MM.1S (cell line): Measurements from ENCODE around the gene ZBTB25.

ENCODE experiments used
- DNase-seq: peaks from one replicate; pipeline ENCODE4 v3.0.0-alpha.2; 2015
- H2AFZ ChIP-seq: fragments of 300-600 bp; sonication (generic); 2 replicates; pipeline ENCODE4 v1.6.0; 2016; ENCODE audit warnings: antibody characterized with exemption, low read length
- H3F3A ChIP-seq: fragments of 300-600 bp; sonication (generic); 2 replicates; pipeline ENCODE4 v1.6.1; 2016; ENCODE audit warnings: mild to moderate bottlenecking, antibody characterized with exemption, low read length, moderate library complexity, mixed read lengths; ENCODE audit not compliant: insufficient read depth
- H3K27ac ChIP-seq: fragments of 300-600 bp; sonication (generic); 2 replicates; pipeline ENCODE4 v1.5.1; 2016; ENCODE audit warnings: mild to moderate bottlenecking, low read length
- H3K27me3 ChIP-seq: fragments of 300-600 bp; sonication (generic); replicated peaks from 2 replicates; pipeline ENCODE4 v1.6.0; 2016; ENCODE audit warnings: low read length; ENCODE audit not compliant: insufficient read depth
- H3K36me3 ChIP-seq: fragments of 300-600 bp; sonication (generic); replicated peaks from 2 replicates; pipeline ENCODE4 v1.6.1; 2016; ENCODE audit warnings: mild to moderate bottlenecking, low read length, mixed read lengths; ENCODE audit not compliant: insufficient read depth
- H3K4me1 ChIP-seq: fragments of 300-600 bp; sonication (generic); 2 replicates; pipeline ENCODE4 v1.6.1; 2016; ENCODE audit warnings: low read length, mixed read lengths
- H3K4me2 ChIP-seq: fragments of 300-600 bp; sonication (generic); 2 replicates; pipeline ENCODE4 v1.6.0; 2016; ENCODE audit warnings: low read depth, low read length
- H3K4me3 ChIP-seq: fragments of 300-600 bp; sonication (generic); 2 replicates; pipeline ENCODE4 v1.5.1; 2016; ENCODE audit warnings: low read length, mixed read lengths
- H3K79me2 ChIP-seq: fragments of 300-600 bp; sonication (generic); 2 replicates; pipeline ENCODE4 v1.6.1; 2016; ENCODE audit warnings: mixed run types, low read length, mixed read lengths
- H3K9ac ChIP-seq: fragments of 300-600 bp; sonication (generic); 2 replicates; pipeline ENCODE4 v1.6.1; 2016; ENCODE audit warnings: low read length, mixed read lengths
- H3K9me2 ChIP-seq: fragments of 300-600 bp; sonication (generic); replicated peaks from 2 replicates; pipeline ENCODE4 v1.6.1; 2016; ENCODE audit warnings: mild to moderate bottlenecking, low read length, mixed read lengths; ENCODE audit not compliant: insufficient read depth
- H3K9me3 ChIP-seq: fragments of 300-600 bp; sonication (generic); replicated peaks from 2 replicates; pipeline ENCODE4 v1.6.1; 2016; ENCODE audit warnings: mild to moderate bottlenecking, low read length, mixed read lengths; ENCODE audit not compliant: insufficient read depth
- H4K20me1 ChIP-seq: fragments of 300-600 bp; sonication (generic); 2 replicates; pipeline ENCODE4 v1.6.1; 2016; ENCODE audit warnings: mild to moderate bottlenecking, low read length, moderate library complexity, mixed read lengths; ENCODE audit not compliant: insufficient read depth
- EZH2 ChIP-seq: fragments of 300-600 bp; sonication (generic); optimal IDR thresholded peaks from 2 replicates; pipeline ENCODE3; 2017; ENCODE audit warnings: low read depth, mild to moderate bottlenecking, antibody characterized with exemption, low read length, mixed read lengths
- EZH2phosphoT487 ChIP-seq: fragments of 300-600 bp; sonication (generic); IDR thresholded peaks from 2 replicates; pipeline ENCODE4 v1.6.1; 2018; ENCODE audit warnings: antibody characterized with exemption, low read length
- TF ChIP-seq, protein P1 (sequence below): fragments of 300-600 bp; sonication (generic); IDR thresholded peaks from 2 replicates; pipeline ENCODE4 v1.5.1; 2016; ENCODE audit warnings: antibody characterized with exemption, low read length, mixed read lengths

Gene ZBTB25

DNA sequence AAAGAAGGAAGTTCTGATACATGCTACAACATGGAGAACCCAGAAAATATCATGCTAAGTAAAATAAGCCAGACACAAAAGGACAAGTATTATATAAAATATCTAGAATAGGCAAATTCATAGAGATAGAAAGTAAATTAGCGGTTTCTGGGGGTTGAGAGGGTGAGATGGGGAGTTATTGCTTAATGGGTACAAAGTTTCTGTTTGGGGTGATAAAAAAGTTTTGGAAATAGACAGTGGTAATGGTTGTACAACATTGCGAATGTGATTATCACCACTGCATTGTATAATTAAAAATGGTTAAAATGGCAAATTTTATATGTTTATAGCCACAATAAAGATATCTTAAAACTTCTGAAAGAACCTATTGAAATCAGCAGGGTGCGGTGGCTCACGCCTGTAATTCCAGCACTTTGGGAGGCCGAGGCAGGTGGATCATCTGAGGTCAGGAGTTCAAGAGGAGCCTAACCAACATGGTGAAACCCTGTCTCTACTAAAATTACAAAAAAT, 15.0 kb downstream of the ZBTB25 start:
- Histone ChIP-seq H3K9me3 (no peaks in the 10 kb centered on the region), H3K9me2 (no peaks in the 10 kb centered on the region), H3K9ac (no peak overlapping the region), H3K27ac (no peak overlapping the region), H3K4me3 (no peak overlapping the region), H3K79me2 (no peaks in the 10 kb centered on the region; the same call in 1 of the 2 replicates), H3F3A (no peaks in the 10 kb centered on the region), H4K20me1 (no peaks in the 10 kb centered on the region), H3K4me1 (no peaks in the 10 kb centered on the region), H3K36me3 (no peaks in the 10 kb centered on the region), H3K4me2 (no peak overlapping the region), H3K27me3 (no peaks in the 10 kb centered on the region), H2AFZ (no peak overlapping the region)
- DNase-seq: no peak
- TF ChIP-seq EZH2 (no peak), EZH2phosphoT487 (no peak)
- TF ChIP-seq, protein P1, sequence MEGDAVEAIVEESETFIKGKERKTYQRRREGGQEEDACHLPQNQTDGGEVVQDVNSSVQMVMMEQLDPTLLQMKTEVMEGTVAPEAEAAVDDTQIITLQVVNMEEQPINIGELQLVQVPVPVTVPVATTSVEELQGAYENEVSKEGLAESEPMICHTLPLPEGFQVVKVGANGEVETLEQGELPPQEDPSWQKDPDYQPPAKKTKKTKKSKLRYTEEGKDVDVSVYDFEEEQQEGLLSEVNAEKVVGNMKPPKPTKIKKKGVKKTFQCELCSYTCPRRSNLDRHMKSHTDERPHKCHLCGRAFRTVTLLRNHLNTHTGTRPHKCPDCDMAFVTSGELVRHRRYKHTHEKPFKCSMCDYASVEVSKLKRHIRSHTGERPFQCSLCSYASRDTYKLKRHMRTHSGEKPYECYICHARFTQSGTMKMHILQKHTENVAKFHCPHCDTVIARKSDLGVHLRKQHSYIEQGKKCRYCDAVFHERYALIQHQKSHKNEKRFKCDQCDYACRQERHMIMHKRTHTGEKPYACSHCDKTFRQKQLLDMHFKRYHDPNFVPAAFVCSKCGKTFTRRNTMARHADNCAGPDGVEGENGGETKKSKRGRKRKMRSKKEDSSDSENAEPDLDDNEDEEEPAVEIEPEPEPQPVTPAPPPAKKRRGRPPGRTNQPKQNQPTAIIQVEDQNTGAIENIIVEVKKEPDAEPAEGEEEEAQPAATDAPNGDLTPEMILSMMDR: no peak

DNA sequence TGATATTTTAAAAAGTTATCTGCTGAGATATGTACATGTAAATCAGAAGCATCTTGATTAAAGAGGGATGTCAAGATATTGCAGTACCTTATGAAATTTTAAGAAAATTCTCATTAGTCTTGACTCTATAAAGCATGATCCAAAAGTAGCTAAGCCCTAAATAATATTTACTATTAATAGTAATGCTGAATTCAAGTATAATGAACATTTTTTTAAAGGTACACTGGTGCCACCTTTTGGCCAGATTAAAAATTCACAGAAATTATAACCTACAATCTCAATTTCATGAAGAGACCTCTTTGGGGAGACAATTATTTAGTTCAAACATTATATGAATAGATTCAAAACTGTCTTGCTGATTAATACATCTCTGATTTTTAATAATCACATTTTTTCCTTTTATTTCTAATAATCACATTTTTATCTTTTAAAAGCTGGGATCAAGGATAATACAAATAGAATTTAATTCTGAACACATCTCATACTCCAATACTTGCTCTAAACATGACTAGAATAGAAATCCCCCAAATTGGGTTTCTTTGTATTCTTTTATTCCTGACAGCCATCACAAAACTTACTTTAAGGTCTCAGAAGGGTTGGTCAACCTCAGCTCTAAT, 24.9 kb downstream of the ZBTB25 start:
- no peaks in the 10 kb centered on the region for H4K20me1 ChIP-seq

DNA sequence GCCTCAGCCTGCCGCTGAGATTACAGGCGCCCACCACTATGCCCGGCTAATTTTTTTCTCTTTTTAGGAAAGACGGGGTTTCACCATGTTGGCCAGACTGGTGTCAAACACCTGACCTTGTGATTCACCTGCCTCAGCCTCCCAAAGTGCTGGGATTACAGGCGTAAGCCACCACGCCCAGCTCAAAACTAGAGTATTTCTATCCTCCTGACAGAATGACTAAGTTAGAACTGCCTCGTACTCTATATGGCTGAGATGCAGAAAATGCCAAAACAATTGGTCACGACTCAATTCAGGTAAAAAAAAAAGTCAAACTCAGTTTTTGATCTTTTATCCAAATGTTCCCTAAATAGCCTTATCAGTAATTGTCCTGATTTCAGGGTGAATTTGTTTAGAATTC, 27.2 kb downstream of the ZBTB25 start:
- no peak overlapping the region for H3K4me2 ChIP-seq
- no peaks in the 10 kb centered on the region for H3K27me3 ChIP-seq
- no peak overlapping the region for H2AFZ ChIP-seq
- H3F3A ChIP-seq: no peaks in the 10 kb centered on the region
- no peak overlapping the region for H3K27ac ChIP-seq
- no peaks in the 10 kb centered on the region for H3K79me2 ChIP-seq
- no peak for DNase-seq
- no peak overlapping the region for H3K4me3 ChIP-seq
- H3K36me3 ChIP-seq: no peaks in the 10 kb centered on the region
- no peak overlapping the region for H3K9ac ChIP-seq
- no peaks in the 10 kb centered on the region for H3K9me3 ChIP-seq
- no peaks in the 10 kb centered on the region for H4K20me1 ChIP-seq
- H3K9me2 ChIP-seq: no peaks in the 10 kb centered on the region
- no peaks in the 10 kb centered on the region for H3K4me1 ChIP-seq
- TF ChIP-seq, protein P1: no peak
- TF ChIP-seq EZH2phosphoT487 (no peak), EZH2 (no peak)

More for the DNA sequence above, 24.9 kb downstream of the ZBTB25 start:
- Histone ChIP-seq H3F3A (no peaks in the 10 kb centered on the region), H3K4me1 (no peaks in the 10 kb centered on the region), H3K79me2 (no peaks in the 10 kb centered on the region), H3K27ac (no peak overlapping the region), H3K9me3 (no peaks in the 10 kb centered on the region), H3K27me3 (no peaks in the 10 kb centered on the region), H3K4me2 (no peak overlapping the region), H3K9ac (no peak overlapping the region), H2AFZ (no peak overlapping the region), H3K9me2 (no peaks in the 10 kb centered on the region), H3K4me3 (no peak overlapping the region), H3K36me3 (no peaks in the 10 kb centered on the region)
- DNase-seq: no peak
- no peak for TF ChIP-seq EZH2
- TF ChIP-seq EZH2phosphoT487: no peak
- TF ChIP-seq, protein P1: peak; percentile 18; the same call in 1 of the 2 replicates
